ENCODE results near the gene SMG1. TPM values are rescaled to one million over a fixed set of nuclear protein-coding genes. Genes with fewer than 3 reads are reported as not detected.
A peak's percentile ranks its signal among the peaks of the same experiment; 100 is the strongest.

Gene SMG1
- total and polyA plus RNA-seq, 7 donors = 6.0 to 112 (median 72.8) TPM

DNA sequence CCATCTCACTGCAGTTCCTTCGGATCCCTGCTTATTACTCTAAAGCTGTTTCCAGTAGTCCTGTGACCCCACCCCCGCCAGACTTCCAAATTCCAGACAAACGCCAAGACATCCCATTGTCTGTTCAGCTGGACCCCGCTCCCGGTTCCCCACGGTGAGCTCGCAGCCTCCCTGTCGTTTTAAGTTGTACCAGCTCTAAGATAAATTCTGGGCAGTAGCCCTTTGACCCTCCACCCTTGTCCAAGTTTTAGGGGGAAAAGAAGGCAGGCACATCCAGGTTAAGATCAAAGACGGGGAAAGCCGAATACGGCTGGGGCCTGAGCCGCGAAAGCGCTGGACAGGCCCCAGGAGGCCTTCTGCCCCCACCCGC is 125.4 kb downstream of the SMG1 start:
- intact Hi-C loops (cut with DNase I) = loop anchor here (2.0 to 5.0 kb wide), 3 partner anchors 127 to 722 kb away; partner anchors contain the start of genes CCP110, GDE1 and SMG1
- 0% methylated on average over 15 of the region's 15 CpGs for WGBS, 2 donors
- Histone ChIP-seq H3K4me1 (peaks cover 0 to 42% (median 30%) of the 10 kb centered on the region in 4 donors), H3K9me3 (no peaks in the 10 kb centered on the region), H3K36me3 (peaks cover 0 to 26% (median 2%) of the 10 kb centered on the region in 4 donors), H3K27ac (peak overlapping the region; percentile 81 to 95 (median 92)), H3K27me3 (no peaks in the 10 kb centered on the region), H3K4me3 (peak overlapping the region; percentile 61 to 95 (median 90))
- no peak for DNase-seq
- TF ChIP-seq EP300 (IDR thresholded peaks at IDR 0.05) = no peak
- TF ChIP-seq, protein P1, sequence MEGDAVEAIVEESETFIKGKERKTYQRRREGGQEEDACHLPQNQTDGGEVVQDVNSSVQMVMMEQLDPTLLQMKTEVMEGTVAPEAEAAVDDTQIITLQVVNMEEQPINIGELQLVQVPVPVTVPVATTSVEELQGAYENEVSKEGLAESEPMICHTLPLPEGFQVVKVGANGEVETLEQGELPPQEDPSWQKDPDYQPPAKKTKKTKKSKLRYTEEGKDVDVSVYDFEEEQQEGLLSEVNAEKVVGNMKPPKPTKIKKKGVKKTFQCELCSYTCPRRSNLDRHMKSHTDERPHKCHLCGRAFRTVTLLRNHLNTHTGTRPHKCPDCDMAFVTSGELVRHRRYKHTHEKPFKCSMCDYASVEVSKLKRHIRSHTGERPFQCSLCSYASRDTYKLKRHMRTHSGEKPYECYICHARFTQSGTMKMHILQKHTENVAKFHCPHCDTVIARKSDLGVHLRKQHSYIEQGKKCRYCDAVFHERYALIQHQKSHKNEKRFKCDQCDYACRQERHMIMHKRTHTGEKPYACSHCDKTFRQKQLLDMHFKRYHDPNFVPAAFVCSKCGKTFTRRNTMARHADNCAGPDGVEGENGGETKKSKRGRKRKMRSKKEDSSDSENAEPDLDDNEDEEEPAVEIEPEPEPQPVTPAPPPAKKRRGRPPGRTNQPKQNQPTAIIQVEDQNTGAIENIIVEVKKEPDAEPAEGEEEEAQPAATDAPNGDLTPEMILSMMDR (IDR thresholded peaks at IDR 0.05) = no peak
- no peak for TF ChIP-seq POLR2AphosphoS5 (IDR thresholded peaks at IDR 0.05)
- TF ChIP-seq POLR2A (IDR thresholded peaks at IDR 0.05) = no peak

DNA sequence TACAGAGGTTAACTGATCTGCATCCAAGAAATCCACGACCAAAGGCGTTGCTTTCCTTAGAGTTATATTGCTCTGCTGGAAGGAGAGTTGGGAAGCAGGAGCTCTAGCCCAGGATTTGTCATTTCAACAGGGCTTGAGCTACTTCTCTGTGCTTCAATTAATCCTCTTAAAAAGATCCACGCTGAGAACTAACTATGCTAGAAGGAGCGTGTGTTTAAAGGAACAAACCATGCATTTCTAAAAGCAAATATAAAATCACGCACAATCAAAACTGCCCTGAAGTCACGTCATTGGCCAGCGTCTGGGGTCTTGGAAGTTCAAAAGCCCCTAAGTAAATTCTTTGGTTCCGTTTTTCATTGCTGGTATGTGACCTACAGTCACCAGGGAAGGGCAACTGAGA is 125.9 kb downstream of the SMG1 start:
- DNase-seq = no peak
- Histone ChIP-seq H3K9me3 (no peaks in the 10 kb centered on the region), H3K4me1 (peaks cover 0 to 42% (median 30%) of the 10 kb centered on the region in 4 donors), H3K27ac (peak overlapping the region; percentile 81 to 95 (median 92)), H3K27me3 (no peaks in the 10 kb centered on the region), H3K4me3 (peak overlapping the region; percentile 61 to 95 (median 90)), H3K36me3 (peaks cover 0 to 31% (median 3%) of the 10 kb centered on the region in 4 donors)
- TF ChIP-seq POLR2AphosphoS5 (IDR thresholded peaks at IDR 0.05) = no peak
- TF ChIP-seq EP300 (IDR thresholded peaks at IDR 0.05) = no peak
- TF ChIP-seq, protein P1 (IDR thresholded peaks at IDR 0.05) = no peak
- TF ChIP-seq POLR2A (IDR thresholded peaks at IDR 0.05) = no peak
- 2 to 6% methylated on average over 8 of the region's 8 CpGs for WGBS, 2 donors
- intact Hi-C loops (cut with DNase I) = loop anchor here (2.0 to 5.0 kb wide), 3 partner anchors 127 to 722 kb away; partner anchors contain the start of genes CCP110, GDE1 and SMG1

DNA sequence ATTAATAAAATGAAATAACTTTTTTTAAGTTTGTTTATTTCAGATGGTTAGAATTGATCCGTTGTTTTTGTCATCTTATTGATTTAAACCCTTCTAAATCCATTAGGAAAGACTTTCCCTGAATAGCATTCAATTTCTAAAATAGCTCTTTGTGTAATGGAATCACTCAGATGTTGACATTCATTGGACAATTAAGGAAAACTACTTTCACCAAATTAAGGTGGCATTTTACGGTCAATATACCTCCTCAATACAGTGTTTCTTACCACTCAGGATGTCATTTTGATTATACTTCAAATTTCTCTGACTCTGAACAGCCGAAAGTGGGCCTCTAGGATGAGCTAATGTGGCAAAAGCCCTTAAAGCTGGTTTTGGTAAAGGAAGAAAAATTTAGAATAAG is 126.7 kb downstream of the SMG1 start:
- 74 to 78% methylated on average over 3 of the region's 3 CpGs for WGBS, 2 donors
- peak overlapping the region in 1 of 4 donors; percentile 91 for H3K4me3 ChIP-seq
- intact Hi-C loops (cut with DNase I) = loop anchor here (10.0 kb wide), 1 partner anchor 265 kb away; the partner anchor contains the start of gene COQ7
- no peaks in the 10 kb centered on the region for H3K27me3 ChIP-seq
- H3K36me3 ChIP-seq = peaks cover under 1 to 39% (median 4%) of the 10 kb centered on the region in 4 donors
- peaks cover 0 to 37% (median 30%) of the 10 kb centered on the region in 4 donors for H3K4me1 ChIP-seq
- TF ChIP-seq, protein P1 (IDR thresholded peaks at IDR 0.05) = no peak
- TF ChIP-seq POLR2A (IDR thresholded peaks at IDR 0.05) = no peak
- no peak for TF ChIP-seq POLR2AphosphoS5 (IDR thresholded peaks at IDR 0.05)
- no peak for TF ChIP-seq EP300 (IDR thresholded peaks at IDR 0.05)
- H3K9me3 ChIP-seq = no peaks in the 10 kb centered on the region
- DNase-seq = no peak
- H3K27ac ChIP-seq = peak overlapping the region in 2 of 4 donors; percentile 94 to 95

DNA sequence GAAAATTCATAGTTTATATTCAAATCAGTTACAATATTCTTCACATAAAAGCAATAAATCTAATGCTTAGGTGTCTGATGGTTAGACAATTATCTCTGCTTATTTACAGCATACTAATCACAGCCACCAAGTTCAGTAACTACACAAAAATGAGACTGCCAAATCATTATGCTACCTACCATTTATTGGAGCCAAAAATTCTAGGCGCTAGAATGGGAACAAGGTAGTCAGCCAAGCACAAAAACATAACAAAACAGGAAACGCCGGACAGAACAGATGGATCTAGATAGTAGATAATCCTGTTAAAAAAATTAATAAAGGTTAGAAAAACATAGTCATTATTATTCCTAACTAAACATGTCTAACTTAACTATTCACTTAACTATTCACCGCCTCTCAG is 128.5 kb downstream of the SMG1 start:
- Histone ChIP-seq H3K36me3 (peaks cover 8 to 57% (median 17%) of the 10 kb centered on the region in 4 donors), H3K27me3 (no peaks in the 10 kb centered on the region)

More for the DNA sequence above, 128.5 kb downstream of the SMG1 start:
- Histone ChIP-seq H3K4me3 (no peak overlapping the region), H3K4me1 (peaks cover 0 to 31% (median 28%) of the 10 kb centered on the region in 4 donors), H3K9me3 (no peaks in the 10 kb centered on the region), H3K27ac (no peak overlapping the region)
- 90 to 94% methylated on average over 4 of the region's 4 CpGs for WGBS, 2 donors
- no peak for DNase-seq
- intact Hi-C loops (cut with DNase I) = loop anchor here (10.0 kb wide), 1 partner anchor 267 kb away; the partner anchor contains the start of gene COQ7
- TF ChIP-seq EP300 (IDR thresholded peaks at IDR 0.05) (no peak), POLR2A (IDR thresholded peaks at IDR 0.05) (no peak), POLR2AphosphoS5 (IDR thresholded peaks at IDR 0.05) (no peak)
- TF ChIP-seq, protein P1 (IDR thresholded peaks at IDR 0.05) = no peak
